Epithelial cell of esophagus (primary cell): ENCODE results near the gene BNIP5.

Experiments
- DNase-seq: peaks from one replicate; pipeline ENCODE4 v3.0.0; 2010; ENCODE audit warnings: low read depth
- H3K4me3 ChIP-seq: 2 replicates; pipeline ENCODE4 v1.5.1; 2011; ENCODE audit warnings: mild to moderate bottlenecking, low read length, control low read depth
- CTCF ChIP-seq: IDR thresholded peaks from 2 replicates; pipeline ENCODE4 v1.5.1; 2011; ENCODE audit warnings: low read depth, mild to moderate bottlenecking, low read length, control low read depth, inconsistent platforms; ENCODE audit not compliant: insufficient read depth; ENCODE audit errors: missing control alignments

BNIP5 gene

GRCh38 chr6:36378936-36379335 lies 42.2 kb upstream of the BNIP5 start:
- DNase-seq = no peak
- no peak overlapping the region for H3K4me3 ChIP-seq
- no peak for TF ChIP-seq CTCF

GRCh38 chr6:36378243-36378920 lies 41.7 kb upstream of the BNIP5 start:
- no peak overlapping the region for H3K4me3 ChIP-seq
- TF ChIP-seq CTCF = no peak
- DNase-seq = no peak

DNA sequence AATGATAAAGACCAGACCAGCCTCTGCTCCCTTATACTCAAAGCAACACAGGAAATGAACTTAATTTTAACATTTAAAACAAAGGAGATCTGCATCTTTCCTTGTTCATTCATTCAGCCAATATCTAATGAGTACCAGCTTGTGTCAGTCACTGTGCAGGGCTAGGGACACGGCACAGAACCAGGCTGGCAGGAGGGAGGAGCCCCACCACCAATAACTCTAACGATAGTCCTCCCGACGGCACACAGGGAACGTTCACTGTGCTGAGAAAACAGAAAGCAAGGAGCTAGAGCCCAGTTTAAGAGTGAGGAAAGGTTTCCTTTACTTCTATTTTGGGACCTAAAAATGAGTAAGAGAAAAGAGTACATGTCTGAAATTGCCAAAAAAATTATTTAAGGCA lies 40.9 kb upstream of the BNIP5 start:
- no peak for TF ChIP-seq CTCF
- DNase-seq = no peak
- H3K4me3 ChIP-seq = no peak overlapping the region

GRCh38 chr6:36376742-36377141 lies 40.1 kb upstream of the BNIP5 start:
- DNase-seq = no peak
- TF ChIP-seq CTCF = no peak
- no peak overlapping the region for H3K4me3 ChIP-seq

- no peak for TF ChIP-seq CTCF
- no peak overlapping the region for H3K4me3 ChIP-seq
- no peak for DNase-seq
Observed at GRCh38 chr6:36376183-36376582, 39.5 kb upstream of the BNIP5 start.

DNA sequence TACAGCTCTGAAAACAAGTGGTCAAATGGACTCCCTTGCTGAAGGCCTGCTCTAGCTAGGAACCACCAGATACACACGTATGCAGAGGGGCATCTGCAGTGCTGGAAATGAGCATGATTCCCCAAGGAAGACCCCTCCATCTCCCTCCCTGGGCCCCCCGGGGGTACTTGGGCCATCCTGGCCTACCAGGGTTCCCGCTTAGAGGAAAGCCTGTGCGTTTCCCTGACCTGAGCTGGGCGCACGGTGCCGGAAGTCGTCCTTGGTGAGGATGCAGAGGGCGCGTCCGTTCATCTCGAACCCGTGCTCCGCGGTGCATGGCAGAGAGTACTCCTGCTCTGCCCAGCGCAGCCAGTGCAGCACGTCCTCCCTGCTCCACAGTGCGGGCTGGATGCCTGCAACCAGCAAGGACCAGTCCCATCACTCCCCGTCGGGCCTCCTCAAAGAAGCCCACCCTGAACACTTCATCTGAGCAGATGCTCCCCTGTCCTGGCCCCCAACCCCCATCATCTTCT lies 39.0 kb upstream of the BNIP5 start:
- no peak overlapping the region for H3K4me3 ChIP-seq
- no peak for TF ChIP-seq CTCF
- no peak for DNase-seq

DNA sequence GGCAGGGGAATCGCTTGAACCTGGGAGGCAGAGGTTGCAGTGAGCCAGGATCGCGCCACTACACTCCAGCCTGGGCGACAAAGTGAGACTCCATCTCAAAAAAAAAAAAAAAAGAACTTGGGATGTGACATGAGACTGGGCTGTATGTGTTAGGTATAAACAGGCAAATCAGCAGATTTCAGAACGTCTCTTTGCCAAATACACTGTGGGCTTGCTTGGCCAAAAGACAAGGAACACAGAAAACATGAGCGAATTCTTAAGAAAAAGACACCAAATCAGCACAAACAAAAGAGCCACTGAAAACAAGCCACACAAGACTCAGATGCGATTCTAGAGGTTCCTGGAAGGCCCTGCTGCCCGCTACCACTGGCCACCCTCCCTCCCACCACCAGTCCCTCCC lies 38.3 kb upstream of the BNIP5 start:
- no peak for TF ChIP-seq CTCF
- DNase-seq = no peak
- H3K4me3 ChIP-seq = no peak overlapping the region
